ENCODE results near the gene GIMAP8.

Gene GIMAP8

GRCh38 chr7:150405584-150406311 is 44.7 kb upstream of the GIMAP8 start:
- Histone ChIP-seq H3K9me3 (ENCODE audit: control insufficient read depth, low read length) (no peaks in the 10 kb centered on the region), H3K27me3 (ENCODE audit: control insufficient read depth, insufficient read depth, low read length, poor library complexity, severe bottlenecking) (no peaks in the 10 kb centered on the region), H3K4me3 (ENCODE audit: insufficient read depth, low read depth, low read length) (peak overlapping the region; percentile 57), H3K36me3 (ENCODE audit: control insufficient read depth, insufficient read depth, low read length) (peaks cover 3% of the 10 kb centered on the region), H3K27ac (ENCODE audit: insufficient read depth, low read depth, low read length, poor library complexity, severe bottlenecking) (peak overlapping the region; percentile 62), H3K4me1 (ENCODE audit: control insufficient read depth, insufficient read depth, low read length) (peaks cover 46% of the 10 kb centered on the region)
- 5% methylated on average over 35 of the region's 35 CpGs for WGBS, 2 experiments

GRCh38 chr7:150406312-150406566 is 44.2 kb upstream of the GIMAP8 start:
- peak overlapping the region; percentile 57 for H3K4me3 ChIP-seq (ENCODE audit: insufficient read depth, low read depth, low read length)
- H3K27me3 ChIP-seq (ENCODE audit: control insufficient read depth, insufficient read depth, low read length, poor library complexity, severe bottlenecking), result no peaks in the 10 kb centered on the region
- peaks cover 41% of the 10 kb centered on the region for H3K4me1 ChIP-seq (ENCODE audit: control insufficient read depth, insufficient read depth, low read length)
- H3K9me3 ChIP-seq (ENCODE audit: control insufficient read depth, low read length), result no peaks in the 10 kb centered on the region
- 10 to 13% methylated on average over 2 of the region's 2 CpGs for WGBS, 2 experiments
- peaks cover 3% of the 10 kb centered on the region for H3K36me3 ChIP-seq (ENCODE audit: control insufficient read depth, insufficient read depth, low read length)
- H3K27ac ChIP-seq (ENCODE audit: insufficient read depth, low read depth, low read length, poor library complexity, severe bottlenecking), result no peak overlapping the region

- Histone ChIP-seq H3K4me3 (ENCODE audit: insufficient read depth, low read depth, low read length) (no peak overlapping the region), H3K9me3 (ENCODE audit: control insufficient read depth, low read length) (no peaks in the 10 kb centered on the region), H3K27ac (ENCODE audit: insufficient read depth, low read depth, low read length, poor library complexity, severe bottlenecking) (no peak overlapping the region), H3K27me3 (ENCODE audit: control insufficient read depth, insufficient read depth, low read length, poor library complexity, severe bottlenecking) (no peaks in the 10 kb centered on the region), H3K4me1 (ENCODE audit: control insufficient read depth, insufficient read depth, low read length) (peaks cover 35% of the 10 kb centered on the region), H3K36me3 (ENCODE audit: control insufficient read depth, insufficient read depth, low read length) (peaks cover 3% of the 10 kb centered on the region)
- 74 to 76% methylated on average over 9 to 10 of the region's 10 CpGs for WGBS, 2 experiments
These were observed 43.6 kb upstream of the GIMAP8 start for GRCh38 chr7:150406567-150407421.

- Histone ChIP-seq H3K27me3 (ENCODE audit: control insufficient read depth, insufficient read depth, low read length, poor library complexity, severe bottlenecking) (no peaks in the 10 kb centered on the region), H3K27ac (ENCODE audit: insufficient read depth, low read depth, low read length, poor library complexity, severe bottlenecking) (no peak overlapping the region), H3K4me3 (ENCODE audit: insufficient read depth, low read depth, low read length) (no peak overlapping the region), H3K36me3 (ENCODE audit: control insufficient read depth, insufficient read depth, low read length) (peaks cover 3% of the 10 kb centered on the region), H3K9me3 (ENCODE audit: control insufficient read depth, low read length) (no peaks in the 10 kb centered on the region), H3K4me1 (ENCODE audit: control insufficient read depth, insufficient read depth, low read length) (peaks cover 25% of the 10 kb centered on the region)
- 95% methylated on average over 91 of the region's 91 CpGs for WGBS, 2 experiments
These were observed 42.6 kb upstream of the GIMAP8 start for GRCh38 chr7:150407588-150408392.

- Histone ChIP-seq H3K9me3 (ENCODE audit: control insufficient read depth, low read length) (no peaks in the 10 kb centered on the region), H3K27ac (ENCODE audit: insufficient read depth, low read depth, low read length, poor library complexity, severe bottlenecking) (no peak overlapping the region), H3K4me3 (ENCODE audit: insufficient read depth, low read depth, low read length) (no peak overlapping the region), H3K4me1 (ENCODE audit: control insufficient read depth, insufficient read depth, low read length) (peaks cover 17% of the 10 kb centered on the region), H3K27me3 (ENCODE audit: control insufficient read depth, insufficient read depth, low read length, poor library complexity, severe bottlenecking) (no peaks in the 10 kb centered on the region), H3K36me3 (ENCODE audit: control insufficient read depth, insufficient read depth, low read length) (peaks cover 3% of the 10 kb centered on the region)
- WGBS, 2 experiments, result 95 to 96% methylated on average over 21 of the region's 22 CpGs
These were observed 41.8 kb upstream of the GIMAP8 start for GRCh38 chr7:150408393-150409299.

- H3K36me3 ChIP-seq (ENCODE audit: control insufficient read depth, insufficient read depth, low read length), result peaks cover 3% of the 10 kb centered on the region
- no peak overlapping the region for H3K27ac ChIP-seq (ENCODE audit: insufficient read depth, low read depth, low read length, poor library complexity, severe bottlenecking)
- H3K4me3 ChIP-seq (ENCODE audit: insufficient read depth, low read depth, low read length), result no peak overlapping the region
- peaks cover 9% of the 10 kb centered on the region for H3K4me1 ChIP-seq (ENCODE audit: control insufficient read depth, insufficient read depth, low read length)
- H3K9me3 ChIP-seq (ENCODE audit: control insufficient read depth, low read length), result no peaks in the 10 kb centered on the region
- H3K27me3 ChIP-seq (ENCODE audit: control insufficient read depth, insufficient read depth, low read length, poor library complexity, severe bottlenecking), result no peaks in the 10 kb centered on the region
- 93% methylated on average over 10 of the region's 10 CpGs for WGBS, 2 experiments
These were observed 41.0 kb upstream of the GIMAP8 start for GRCh38 chr7:150409300-150410030.

- Histone ChIP-seq H3K27ac (ENCODE audit: insufficient read depth, low read depth, low read length, poor library complexity, severe bottlenecking) (no peak overlapping the region), H3K36me3 (ENCODE audit: control insufficient read depth, insufficient read depth, low read length) (peaks cover 3% of the 10 kb centered on the region), H3K4me3 (ENCODE audit: insufficient read depth, low read depth, low read length) (no peak overlapping the region), H3K27me3 (ENCODE audit: control insufficient read depth, insufficient read depth, low read length, poor library complexity, severe bottlenecking) (no peaks in the 10 kb centered on the region), H3K9me3 (ENCODE audit: control insufficient read depth, low read length) (no peaks in the 10 kb centered on the region), H3K4me1 (ENCODE audit: control insufficient read depth, insufficient read depth, low read length) (peaks cover 5% of the 10 kb centered on the region)
- 95 to 97% methylated on average over 7 of the region's 7 CpGs for WGBS, 2 experiments
These were observed 40.3 kb upstream of the GIMAP8 start for GRCh38 chr7:150410131-150410530.

- H3K27ac ChIP-seq (ENCODE audit: insufficient read depth, low read depth, low read length, poor library complexity, severe bottlenecking), result no peak overlapping the region
- no peaks in the 10 kb centered on the region for H3K9me3 ChIP-seq (ENCODE audit: control insufficient read depth, low read length)
- peaks cover 3% of the 10 kb centered on the region for H3K36me3 ChIP-seq (ENCODE audit: control insufficient read depth, insufficient read depth, low read length)
- no peaks in the 10 kb centered on the region for H3K27me3 ChIP-seq (ENCODE audit: control insufficient read depth, insufficient read depth, low read length, poor library complexity, severe bottlenecking)
- peaks cover 5% of the 10 kb centered on the region for H3K4me1 ChIP-seq (ENCODE audit: control insufficient read depth, insufficient read depth, low read length)
- H3K4me3 ChIP-seq (ENCODE audit: insufficient read depth, low read depth, low read length), result no peak overlapping the region
- WGBS, 2 experiments, result 91% methylated on average over 10 of the region's 10 CpGs
These were observed 39.6 kb upstream of the GIMAP8 start for GRCh38 chr7:150410680-150411346.

- H3K27ac ChIP-seq (ENCODE audit: insufficient read depth, low read depth, low read length, poor library complexity, severe bottlenecking), result no peak overlapping the region
These were observed 38.8 kb upstream of the GIMAP8 start for GRCh38 chr7:150411606-150412005.

More at GRCh38 chr7:150411606-150412005, 38.8 kb upstream of the GIMAP8 start:
- Histone ChIP-seq H3K36me3 (ENCODE audit: control insufficient read depth, insufficient read depth, low read length) (peaks cover 3% of the 10 kb centered on the region), H3K27me3 (ENCODE audit: control insufficient read depth, insufficient read depth, low read length, poor library complexity, severe bottlenecking) (no peaks in the 10 kb centered on the region), H3K4me3 (ENCODE audit: insufficient read depth, low read depth, low read length) (no peak overlapping the region), H3K9me3 (ENCODE audit: control insufficient read depth, low read length) (no peaks in the 10 kb centered on the region), H3K4me1 (ENCODE audit: control insufficient read depth, insufficient read depth, low read length) (no peaks in the 10 kb centered on the region)
- WGBS, 2 experiments, result 85 to 93% methylated on average over 10 to 11 of the region's 11 CpGs

Measured in ectodermal cell (in vitro differentiated cells).